ENCODE results near the gene SPOCK1. TPM values are rescaled to one million over a fixed set of nuclear protein-coding genes. Genes with fewer than 3 reads are reported as not detected.

Gene SPOCK1
- total and polyA plus RNA-seq, 2 experiments from 2014 or later: 8.2 to 10.5 TPM

- H3F3A ChIP-seq (replicated peaks; ENCODE audit: low read depth): no peaks in the 10 kb centered on the region
- H2AFZ ChIP-seq: no peak overlapping the region
- Mint-ChIP-seq H3K27me3 (ENCODE audit: insufficient read depth, low read depth, poor library complexity) (no peaks in the 10 kb centered on the region), H3K4me3 (no peak overlapping the region), H3K9me3 (no peaks in the 10 kb centered on the region), H3K36me3 (ENCODE audit: low read depth) (no peaks in the 10 kb centered on the region), H3K27ac (no peak overlapping the region), H3K4me1 (peaks cover 32% of the 10 kb centered on the region)
- peaks cover 11% of the 10 kb centered on the region; the same call in 1 of the 2 replicates for H3K4me1 ChIP-seq (ENCODE audit: insufficient read depth)
- no peak overlapping the region for H3K27ac ChIP-seq (ENCODE audit: low read depth)
- TF ChIP-seq ZNF462 (CRISPR knock-in tag; IDR thresholded peaks at IDR 0.05) (peak; percentile 93), EZH2phosphoT487 (IDR thresholded peaks at IDR 0.05; ENCODE audit: unreplicated experiment) (no peak)
- ATAC-seq (peak; percentile 71), DNase-seq (ENCODE audit: low spot score) (peak; percentile 28)
- H3K9me2 ChIP-seq (ENCODE audit: insufficient read depth): peaks cover 3% of the 10 kb centered on the region; the same call in 1 of the 2 replicates
- no peak overlapping the region for H3K4me3 ChIP-seq
- no peaks in the 10 kb centered on the region for H4K20me1 ChIP-seq (replicated peaks; ENCODE audit: insufficient read depth)
- no peaks in the 10 kb centered on the region for H3K36me3 ChIP-seq (ENCODE audit: insufficient read depth)
- no peaks in the 10 kb centered on the region for H3K27me3 ChIP-seq (ENCODE audit: insufficient read depth)
- peak overlapping the region; percentile 42; the same call in 1 of the 2 replicates for H3K4me2 ChIP-seq
- no peaks in the 10 kb centered on the region for H3K79me2 ChIP-seq (replicated peaks; ENCODE audit: insufficient read depth)
Measured at GRCh38 chr5:137312011-137312410, 187.1 kb downstream of the SPOCK1 start.

DNA sequence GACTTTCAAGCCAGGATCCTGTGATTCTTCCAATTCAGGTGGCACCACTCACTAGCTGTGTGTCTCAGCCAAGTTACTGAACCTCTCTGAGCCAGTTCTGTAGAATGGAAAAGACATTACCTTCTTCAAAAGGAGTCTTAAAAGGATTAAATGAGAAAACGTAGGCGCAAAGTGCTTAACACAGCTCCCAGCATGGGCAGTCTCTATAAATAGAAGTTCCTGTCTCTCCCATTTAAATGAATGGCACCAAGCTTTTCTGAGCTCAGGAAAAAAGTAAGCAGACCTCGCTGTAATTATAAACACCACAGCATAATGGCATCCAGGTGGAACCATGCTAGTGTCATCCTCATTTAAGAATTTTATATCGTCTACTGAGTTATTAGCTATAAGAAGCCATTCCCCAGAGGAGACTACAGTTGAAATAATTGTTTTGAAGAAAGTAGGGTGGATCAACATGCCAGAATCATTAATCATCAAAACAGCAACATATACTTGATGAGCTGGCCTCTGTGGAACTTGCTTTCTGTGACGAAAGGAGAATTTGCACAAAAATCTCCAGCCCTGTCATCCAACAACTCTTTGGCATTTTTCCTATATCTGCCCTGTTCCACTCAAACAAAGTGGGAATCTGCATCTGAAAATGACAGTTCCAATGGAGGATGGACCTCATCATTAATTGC is 188.9 kb downstream of the SPOCK1 start:
- Histone ChIP-seq H3K4me3 (no peak overlapping the region), H4K20me1 (replicated peaks; ENCODE audit: insufficient read depth) (no peaks in the 10 kb centered on the region), H3K4me2 (no peak overlapping the region), H3K4me1 (ENCODE audit: insufficient read depth) (peaks cover 11% of the 10 kb centered on the region; the same call in 1 of the 2 replicates), H3F3A (replicated peaks; ENCODE audit: low read depth) (no peaks in the 10 kb centered on the region), H3K79me2 (replicated peaks; ENCODE audit: insufficient read depth) (no peaks in the 10 kb centered on the region), H3K27ac (ENCODE audit: low read depth) (0 out of 2 replicates have a peak overlapping the region, but pooled peaks have one; percentile 32), H3K27me3 (ENCODE audit: insufficient read depth) (no peaks in the 10 kb centered on the region), H3K9me2 (ENCODE audit: insufficient read depth) (peaks cover 3% of the 10 kb centered on the region; the same call in 1 of the 2 replicates), H3K36me3 (ENCODE audit: insufficient read depth) (no peaks in the 10 kb centered on the region), H2AFZ (no peak overlapping the region)
- ATAC-seq (no peak), DNase-seq (ENCODE audit: low spot score) (peak; percentile 22)
- Mint-ChIP-seq H3K27ac (no peak overlapping the region), H3K4me3 (no peak overlapping the region), H3K36me3 (ENCODE audit: low read depth) (no peaks in the 10 kb centered on the region), H3K9me3 (no peaks in the 10 kb centered on the region), H3K27me3 (ENCODE audit: insufficient read depth, low read depth, poor library complexity) (no peaks in the 10 kb centered on the region), H3K4me1 (peaks cover 31% of the 10 kb centered on the region)
- TF ChIP-seq POLR2AphosphoS5 (IDR thresholded peaks at IDR 0.05; ENCODE audit: low read depth) (no peak), CTCF (conservative IDR thresholded peaks at IDR 0.05; ENCODE audit: low read depth in 2 of 2) (no peak)
- TF ChIP-seq, protein P1, sequence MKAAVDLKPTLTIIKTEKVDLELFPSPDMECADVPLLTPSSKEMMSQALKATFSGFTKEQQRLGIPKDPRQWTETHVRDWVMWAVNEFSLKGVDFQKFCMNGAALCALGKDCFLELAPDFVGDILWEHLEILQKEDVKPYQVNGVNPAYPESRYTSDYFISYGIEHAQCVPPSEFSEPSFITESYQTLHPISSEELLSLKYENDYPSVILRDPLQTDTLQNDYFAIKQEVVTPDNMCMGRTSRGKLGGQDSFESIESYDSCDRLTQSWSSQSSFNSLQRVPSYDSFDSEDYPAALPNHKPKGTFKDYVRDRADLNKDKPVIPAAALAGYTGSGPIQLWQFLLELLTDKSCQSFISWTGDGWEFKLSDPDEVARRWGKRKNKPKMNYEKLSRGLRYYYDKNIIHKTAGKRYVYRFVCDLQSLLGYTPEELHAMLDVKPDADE (IDR thresholded peaks at IDR 0.05): no peak

Data from GM23338 (cell line).